ENCODE measurements around the gene MTR.
A peak's percentile ranks its signal among the peaks of the same experiment; 100 is the strongest.

Gene MTR

GRCh38 chr1:236795035-236795756 lies at the start of gene MTR:
Gene MTR, plus strand, starts transcription at chr1:236795292. Its CDS starts 412 bp downstream, at chr1:236795704.
- DNase-seq = peak; percentile 96

GRCh38 chr1:236746785-236747184 lies 48.3 kb upstream of the MTR start:
- no peak for DNase-seq

GRCh38 chr1:236747311-236747985 lies 47.6 kb upstream of the MTR start:
- no peak for DNase-seq

- no peak for DNase-seq
Measured at GRCh38 chr1:236748268-236748870, 46.7 kb upstream of the MTR start.

GRCh38 chr1:236750928-236751327 lies 44.2 kb upstream of the MTR start:
- no peak for DNase-seq

GRCh38 chr1:236751385-236751784 lies 43.7 kb upstream of the MTR start:
- DNase-seq = no peak

GRCh38 chr1:236751935-236752334 lies 43.2 kb upstream of the MTR start:
- DNase-seq = no peak

GRCh38 chr1:236753516-236753915 lies 41.6 kb upstream of the MTR start:
- no peak for DNase-seq

GRCh38 chr1:236753964-236754363 lies 41.1 kb upstream of the MTR start:
- no peak for DNase-seq

GRCh38 chr1:236754525-236755210 lies 40.4 kb upstream of the MTR start:
- DNase-seq = no peak

GRCh38 chr1:236757640-236758039 lies 37.5 kb upstream of the MTR start:
- DNase-seq = no peak

GRCh38 chr1:236759252-236759859 lies 35.7 kb upstream of the MTR start:
- DNase-seq = no peak

- no peak for DNase-seq
Measured at GRCh38 chr1:236760480-236760879, 34.6 kb upstream of the MTR start.

GRCh38 chr1:236760986-236761385 lies 34.1 kb upstream of the MTR start:
- DNase-seq = no peak

GRCh38 chr1:236761397-236762132 lies 33.5 kb upstream of the MTR start:
- no peak for DNase-seq

GRCh38 chr1:236762410-236762809 lies 32.7 kb upstream of the MTR start:
- no peak for DNase-seq

GRCh38 chr1:236765831-236766230 lies 29.3 kb upstream of the MTR start:
- no peak for DNase-seq

GRCh38 chr1:236766506-236766905 lies 28.6 kb upstream of the MTR start:
- no peak for DNase-seq

GRCh38 chr1:236767276-236767675 lies 27.8 kb upstream of the MTR start:
- no peak for DNase-seq

- no peak for DNase-seq
Measured at GRCh38 chr1:236768601-236769000, 26.5 kb upstream of the MTR start.

GRCh38 chr1:236773919-236774318 lies 21.2 kb upstream of the MTR start:
- DNase-seq = no peak

GRCh38 chr1:236774926-236775325 lies 20.2 kb upstream of the MTR start:
- no peak for DNase-seq

Measured in activated CD4-positive, CD25-positive, alpha-beta regulatory T cell treated with anti-CD3 and anti-CD28 coated beads, Interleukin-2, amount 50 U/mL, for 72 hours (primary cell).